A673 (cell line): ENCODE results near the gene IGLL1. TPM values are rescaled to one million over a fixed set of nuclear protein-coding genes. Genes with fewer than 3 reads are reported as not detected.

Experiments used
- BruUV-seq: library from RNA; stranded (reverse); fragments of 400-500 nt; replicated peaks from 2 replicates; lab custom pipeline; 2021; lab: Mats Ljungman, UMichigan
- CTCF ChIA-PET: fragments of 300-600 bp; sonication (Branson Sonifier 250); formaldehyde crosslinking; loops from one replicate; lab custom pipeline; 2022; ENCODE audit warnings: antibody characterized with exemption; lab: Charles Lee
- POLR2A ChIA-PET: fragments of 300-600 bp; sonication (Branson Sonifier 250); formaldehyde crosslinking; loops from one replicate; lab custom pipeline; 2022; ENCODE audit warnings: antibody characterized with exemption; ENCODE audit not compliant: low non-redundant PET; lab: Charles Lee
- DNase-seq: peaks from one replicate; pipeline ENCODE4 v3.0.0-alpha.2; 2015; ENCODE audit warnings: low spot score
- H3K27ac ChIP-seq: fragments of 200-600 bp; sonication (generic); 2 replicates; pipeline ENCODE4 v1.5.1; 2016; ENCODE audit warnings: mixed run types, low read depth, mild to moderate bottlenecking, mixed read lengths, antibody characterized with exemption, low read length; ENCODE audit not compliant: poor library complexity, severe bottlenecking
- H3K27me3 ChIP-seq: fragments of 200-600 bp; sonication (generic); replicated peaks from 2 replicates; pipeline ENCODE4 v1.6.1; 2017; ENCODE audit warnings: mixed run types, low read depth, mild to moderate bottlenecking, mixed read lengths, antibody characterized with exemption, low read length; ENCODE audit not compliant: insufficient read depth, poor library complexity
- H3K36me3 ChIP-seq: fragments of 200-600 bp; sonication (generic); 2 replicates; pipeline ENCODE4 v1.6.1; 2016; ENCODE audit warnings: mixed run types, mild to moderate bottlenecking, mixed read lengths, antibody characterized with exemption, low read length; ENCODE audit not compliant: insufficient read depth, poor library complexity, severe bottlenecking
- H3K4me1 ChIP-seq: fragments of 200-600 bp; sonication (generic); 2 replicates; pipeline ENCODE4 v1.6.1; 2017; ENCODE audit warnings: mixed run types, mild to moderate bottlenecking, mixed read lengths, antibody characterized with exemption, low read length; ENCODE audit not compliant: insufficient read depth, poor library complexity, severe bottlenecking
- H3K4me3 ChIP-seq: fragments of 200-600 bp; sonication (generic); 2 replicates; pipeline ENCODE4 v1.5.1; 2016; ENCODE audit warnings: low read depth, mixed run types, mild to moderate bottlenecking, mixed read lengths, low read length; ENCODE audit not compliant: poor library complexity, severe bottlenecking
- H3K9me3 ChIP-seq: fragments of 200-600 bp; sonication (generic); 2 replicates; pipeline ENCODE4 v1.6.1; 2016; ENCODE audit warnings: mixed run types, low read depth, mild to moderate bottlenecking, mixed read lengths, antibody characterized with exemption, low read length; ENCODE audit not compliant: poor library complexity, severe bottlenecking
- EZH2 ChIP-seq: fragments of 200-600 bp; sonication (generic); IDR thresholded peaks from 2 replicates; pipeline ENCODE4 v1.6.1; 2017; ENCODE audit warnings: borderline replicate concordance, low read depth, mild to moderate bottlenecking, mixed read lengths, antibody characterized with exemption, low read length; ENCODE audit not compliant: poor library complexity, severe bottlenecking
- intact Hi-C: fragments of 100-400 bp; cut with micrococcal nuclease; formaldehyde crosslinking; loops from one replicate; pipeline ENCODE4 v1.10.0; 2022; ENCODE audit not compliant: unreplicated experiment
- total RNA-seq: library from RNA; stranded (reverse); gene quantifications from 2 replicates; pipeline ENCODE4 v1.2.3, GENCODE V29; 2021
- TF ChIP-seq, protein P1 (sequence below): fragments of 300-800, 200-600 bp; sonication (generic); conservative IDR thresholded peaks from 2 replicates; pipeline ENCODE4 v1.5.1; 2017; ENCODE audit warnings: low read depth, mild to moderate bottlenecking, antibody characterized with exemption, low read length, moderate library complexity, mixed read lengths

IGLL1 gene
- total RNA-seq, 1 experiment from 2014 or later, result not detected

DNA sequence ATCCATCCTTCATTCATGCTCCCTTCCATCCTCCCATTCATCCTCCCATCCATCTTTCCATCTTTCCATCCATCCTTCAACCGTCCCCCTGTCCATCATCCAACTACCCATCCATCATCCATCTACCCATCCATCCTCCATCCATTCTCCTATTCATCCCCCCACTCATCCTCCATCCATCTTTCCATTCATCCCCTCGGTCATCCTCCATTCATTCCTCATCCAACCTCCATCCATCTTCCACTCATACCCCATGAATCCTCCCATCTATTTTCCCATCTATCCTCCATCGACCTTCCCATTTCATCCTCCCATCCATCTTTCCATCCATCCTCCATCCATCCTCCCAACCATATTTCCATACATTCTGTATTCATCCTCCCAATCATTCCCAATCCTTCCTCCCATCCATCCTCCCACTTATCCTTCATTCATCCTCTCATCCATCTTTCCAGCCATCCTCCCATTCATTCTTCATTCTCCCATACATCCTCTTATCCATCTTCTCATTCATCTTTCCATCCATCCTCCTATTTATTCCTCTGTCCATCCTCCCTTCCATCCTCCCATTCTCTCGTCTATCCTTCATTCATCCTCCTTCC, 29.9 kb downstream of the IGLL1 start:
- Histone ChIP-seq H3K27me3 (no peaks in the 10 kb centered on the region), H3K4me3 (no peak overlapping the region), H3K27ac (no peak overlapping the region), H3K4me1 (no peaks in the 10 kb centered on the region), H3K9me3 (no peaks in the 10 kb centered on the region), H3K36me3 (no peaks in the 10 kb centered on the region)
- no peak for TF ChIP-seq EZH2
- TF ChIP-seq, protein P1, sequence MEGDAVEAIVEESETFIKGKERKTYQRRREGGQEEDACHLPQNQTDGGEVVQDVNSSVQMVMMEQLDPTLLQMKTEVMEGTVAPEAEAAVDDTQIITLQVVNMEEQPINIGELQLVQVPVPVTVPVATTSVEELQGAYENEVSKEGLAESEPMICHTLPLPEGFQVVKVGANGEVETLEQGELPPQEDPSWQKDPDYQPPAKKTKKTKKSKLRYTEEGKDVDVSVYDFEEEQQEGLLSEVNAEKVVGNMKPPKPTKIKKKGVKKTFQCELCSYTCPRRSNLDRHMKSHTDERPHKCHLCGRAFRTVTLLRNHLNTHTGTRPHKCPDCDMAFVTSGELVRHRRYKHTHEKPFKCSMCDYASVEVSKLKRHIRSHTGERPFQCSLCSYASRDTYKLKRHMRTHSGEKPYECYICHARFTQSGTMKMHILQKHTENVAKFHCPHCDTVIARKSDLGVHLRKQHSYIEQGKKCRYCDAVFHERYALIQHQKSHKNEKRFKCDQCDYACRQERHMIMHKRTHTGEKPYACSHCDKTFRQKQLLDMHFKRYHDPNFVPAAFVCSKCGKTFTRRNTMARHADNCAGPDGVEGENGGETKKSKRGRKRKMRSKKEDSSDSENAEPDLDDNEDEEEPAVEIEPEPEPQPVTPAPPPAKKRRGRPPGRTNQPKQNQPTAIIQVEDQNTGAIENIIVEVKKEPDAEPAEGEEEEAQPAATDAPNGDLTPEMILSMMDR, result no peak
- no TSS peak for BruUV-seq
- ChIA-PET POLR2A (no interaction called here), CTCF (no interaction called here)
- intact Hi-C loops, result no loop called here
- DNase-seq, result no peak

DNA sequence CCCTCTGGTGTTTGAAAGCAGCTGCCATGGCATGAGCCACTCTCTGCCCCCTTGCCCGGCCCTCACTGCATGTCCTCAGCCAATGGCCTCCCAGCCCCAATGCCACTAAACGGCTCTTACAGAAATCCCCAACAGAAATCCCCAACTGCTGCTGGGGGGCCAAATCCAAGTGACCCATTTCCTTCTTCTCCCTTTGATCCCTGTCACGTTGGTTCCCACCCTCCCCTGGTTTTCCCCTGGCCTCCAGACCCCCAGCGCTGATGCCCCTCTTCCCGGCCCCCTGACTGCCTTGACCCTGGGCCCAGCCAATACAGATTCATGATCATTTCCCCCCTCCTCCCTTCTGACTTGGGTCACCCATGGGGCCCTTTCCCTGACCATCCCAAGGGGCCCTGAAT, 30.9 kb downstream of the IGLL1 start:
- CTCF ChIA-PET, result no interaction called here
- no peak overlapping the region for H3K4me3 ChIP-seq
- H3K36me3 ChIP-seq, result no peaks in the 10 kb centered on the region
- H3K27ac ChIP-seq, result no peak overlapping the region
- POLR2A ChIA-PET, result no interaction called here
- TF ChIP-seq, protein P1, result no peak
- TF ChIP-seq EZH2, result no peak
- H3K9me3 ChIP-seq, result no peaks in the 10 kb centered on the region
- intact Hi-C loops, result no loop called here
- no peaks in the 10 kb centered on the region for H3K27me3 ChIP-seq
- peaks cover under 1% of the 10 kb centered on the region for H3K4me1 ChIP-seq
- BruUV-seq, result no TSS peak
- no peak for DNase-seq

DNA sequence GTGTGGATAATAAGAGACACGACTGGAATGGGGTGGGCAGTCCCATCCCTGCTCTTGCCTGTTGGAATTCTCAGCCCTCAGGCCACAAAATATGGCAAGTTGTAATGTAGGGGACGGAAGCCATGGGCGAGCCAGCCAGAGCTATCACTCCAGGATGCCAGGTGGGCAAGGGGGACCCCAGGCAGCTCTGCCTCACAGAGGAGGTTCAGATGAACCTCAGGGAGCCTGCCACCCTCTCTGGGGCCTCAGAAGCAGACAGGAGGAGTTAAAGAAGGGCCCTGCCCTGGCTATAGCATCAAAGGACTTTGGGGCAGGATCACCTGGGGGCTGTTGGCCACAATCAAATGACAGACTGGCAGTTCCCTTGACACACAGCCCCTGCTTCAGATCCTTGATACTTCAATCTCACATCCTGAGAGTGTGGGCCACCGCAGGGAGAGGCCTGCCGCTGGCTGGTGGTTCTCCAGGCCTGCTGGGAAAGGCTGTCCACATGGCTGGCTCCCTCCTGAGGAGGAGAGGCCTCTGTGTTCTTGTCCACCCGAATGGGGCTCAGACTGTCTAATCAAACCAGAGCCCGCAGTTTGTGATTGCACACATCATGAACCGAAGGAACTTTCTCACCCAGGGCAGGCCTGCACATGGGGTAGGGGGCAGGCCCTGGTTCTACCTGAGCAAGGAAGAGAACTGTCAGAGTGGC, 31.4 kb downstream of the IGLL1 start:
- BruUV-seq, result no TSS peak
- Histone ChIP-seq H3K4me3 (no peak overlapping the region), H3K36me3 (no peaks in the 10 kb centered on the region), H3K9me3 (no peaks in the 10 kb centered on the region), H3K27ac (no peak overlapping the region), H3K4me1 (peaks cover 6% of the 10 kb centered on the region), H3K27me3 (no peaks in the 10 kb centered on the region)
- ChIA-PET POLR2A (no interaction called here), CTCF (no interaction called here)
- intact Hi-C loops, result no loop called here
- DNase-seq, result no peak
- TF ChIP-seq, protein P1, result no peak
- no peak for TF ChIP-seq EZH2
